Measurements from ENCODE around the gene KIAA0825. TPM values are rescaled to one million over a fixed set of nuclear protein-coding genes. Genes with fewer than 3 reads are reported as not detected.

The KIAA0825 gene
- total RNA-seq, 1 experiment from 2014 or later = 0.07 TPM

DNA sequence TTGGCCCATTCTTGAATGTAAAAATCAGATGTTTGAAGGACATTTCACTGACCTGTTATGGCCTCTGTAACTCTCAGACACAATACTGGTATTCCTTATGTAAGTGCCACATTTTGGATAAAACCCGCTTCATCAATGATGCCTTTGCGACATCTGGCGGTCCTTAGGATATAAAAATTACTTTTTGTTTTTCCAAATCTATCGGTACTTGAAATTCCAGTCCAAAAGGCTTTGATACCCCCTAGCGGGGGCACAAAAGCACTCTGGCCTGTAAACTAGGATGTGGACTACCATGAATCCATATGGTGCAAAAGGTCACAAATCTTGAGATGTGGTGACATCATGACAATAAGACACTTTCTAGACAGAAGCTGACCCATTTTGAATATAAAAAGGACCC lies 291.8 kb downstream of the KIAA0825 start:
- Histone ChIP-seq H3K4me2 (ENCODE audit: low read length) (no peak overlapping the region), H3K27ac (ENCODE audit: low read length) (no peak overlapping the region), H2AFZ (ENCODE audit: low read length) (no peak overlapping the region), H3K27me3 (ENCODE audit: low read length) (no peaks in the 10 kb centered on the region), H3K9me2 (replicated peaks; ENCODE audit: low read length) (no peaks in the 10 kb centered on the region), H3K79me2 (ENCODE audit: low read length) (no peaks in the 10 kb centered on the region), H3K36me3 (ENCODE audit: low read depth, low read length) (no peaks in the 10 kb centered on the region), H4K20me1 (ENCODE audit: low read length) (no peaks in the 10 kb centered on the region), H3K9me3 (ENCODE audit: low read length) (no peaks in the 10 kb centered on the region), H3K9ac (ENCODE audit: low read length) (no peak overlapping the region), H3K4me3 (ENCODE audit: low read length) (no peak overlapping the region), H3F3A (ENCODE audit: low read length, unreplicated experiment) (no peaks in the 10 kb centered on the region), H3K4me1 (ENCODE audit: insufficient read depth, low read length) (no peaks in the 10 kb centered on the region)
- CTCF ChIA-PET = no interaction called here
- TF ChIP-seq EZH2phosphoT487 (IDR thresholded peaks at IDR 0.05; ENCODE audit: borderline replicate concordance, low read length) (no peak), EZH2 (IDR thresholded peaks at IDR 0.05; ENCODE audit: low read length, unreplicated experiment) (no peak)
- TF ChIP-seq, protein P1, sequence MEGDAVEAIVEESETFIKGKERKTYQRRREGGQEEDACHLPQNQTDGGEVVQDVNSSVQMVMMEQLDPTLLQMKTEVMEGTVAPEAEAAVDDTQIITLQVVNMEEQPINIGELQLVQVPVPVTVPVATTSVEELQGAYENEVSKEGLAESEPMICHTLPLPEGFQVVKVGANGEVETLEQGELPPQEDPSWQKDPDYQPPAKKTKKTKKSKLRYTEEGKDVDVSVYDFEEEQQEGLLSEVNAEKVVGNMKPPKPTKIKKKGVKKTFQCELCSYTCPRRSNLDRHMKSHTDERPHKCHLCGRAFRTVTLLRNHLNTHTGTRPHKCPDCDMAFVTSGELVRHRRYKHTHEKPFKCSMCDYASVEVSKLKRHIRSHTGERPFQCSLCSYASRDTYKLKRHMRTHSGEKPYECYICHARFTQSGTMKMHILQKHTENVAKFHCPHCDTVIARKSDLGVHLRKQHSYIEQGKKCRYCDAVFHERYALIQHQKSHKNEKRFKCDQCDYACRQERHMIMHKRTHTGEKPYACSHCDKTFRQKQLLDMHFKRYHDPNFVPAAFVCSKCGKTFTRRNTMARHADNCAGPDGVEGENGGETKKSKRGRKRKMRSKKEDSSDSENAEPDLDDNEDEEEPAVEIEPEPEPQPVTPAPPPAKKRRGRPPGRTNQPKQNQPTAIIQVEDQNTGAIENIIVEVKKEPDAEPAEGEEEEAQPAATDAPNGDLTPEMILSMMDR (conservative IDR thresholded peaks at IDR 0.05; ENCODE audit: low read depth, low read length) = peak; percentile 31; the same call in 1 of the 2 replicates
- ATAC-seq = no peak
- intact Hi-C loops (cut with micrococcal nuclease) = no loop called here
- POLR2A ChIA-PET (ENCODE audit: unreplicated experiment) = no interaction called here
- DNase-seq = peak; percentile 15
- no TSS peak for BruUV-seq (replicated peaks)

DNA sequence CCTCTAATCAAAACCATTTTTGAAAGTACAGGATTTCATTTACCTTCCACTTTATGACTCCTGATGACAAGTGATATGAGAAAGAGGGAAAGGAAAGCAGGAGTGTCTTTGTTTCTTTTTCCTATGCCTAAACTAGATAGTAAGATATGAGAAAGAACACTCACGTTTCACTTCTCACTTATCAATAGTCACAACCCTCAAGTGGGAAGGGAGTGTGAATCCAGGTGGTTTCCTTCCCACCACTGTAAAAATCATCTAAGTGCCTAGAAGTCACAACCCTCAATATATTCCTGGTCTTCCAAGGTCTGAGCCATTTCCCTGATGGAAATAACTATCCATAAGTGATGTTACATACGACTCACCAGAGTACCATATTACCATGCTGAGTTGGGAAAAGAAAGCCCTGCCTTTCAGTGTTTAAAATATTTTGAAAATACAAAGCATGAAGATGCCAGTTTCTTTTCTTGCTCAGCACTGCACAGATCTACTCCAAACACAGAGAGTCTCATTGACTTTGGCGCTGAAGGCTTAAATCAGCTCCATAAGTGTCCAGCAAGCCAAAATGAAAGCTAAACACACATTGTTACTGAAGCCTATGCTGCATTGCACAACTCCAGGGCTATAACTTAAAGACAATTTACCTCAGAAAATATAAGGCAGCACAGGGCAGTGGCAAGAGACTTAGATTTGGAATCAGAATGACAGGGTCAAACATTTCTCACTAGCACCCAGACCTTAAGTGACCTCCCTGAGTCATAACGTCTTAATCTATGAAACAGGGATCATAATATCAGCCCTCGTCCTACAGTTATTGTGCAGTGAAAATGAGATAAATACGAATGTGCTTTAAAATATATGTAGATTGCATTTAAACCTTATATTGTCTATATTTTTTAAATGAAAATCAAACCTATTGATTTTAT lies 301.2 kb downstream of the KIAA0825 start:
- no peak for ATAC-seq
- no peaks in the 10 kb centered on the region for H3K9me2 ChIP-seq (replicated peaks; ENCODE audit: low read length)
- CTCF ChIA-PET = no interaction called here
- TF ChIP-seq, protein P1 (conservative IDR thresholded peaks at IDR 0.05; ENCODE audit: low read depth, low read length) = no peak
- TF ChIP-seq EZH2phosphoT487 (IDR thresholded peaks at IDR 0.05; ENCODE audit: borderline replicate concordance, low read length) (no peak), EZH2 (IDR thresholded peaks at IDR 0.05; ENCODE audit: low read length, unreplicated experiment) (no peak)
- no peaks in the 10 kb centered on the region for H3K9me3 ChIP-seq (ENCODE audit: low read length)
- H3K27me3 ChIP-seq (ENCODE audit: low read length) = no peaks in the 10 kb centered on the region
- intact Hi-C loops (cut with micrococcal nuclease) = no loop called here
- no peaks in the 10 kb centered on the region for H3F3A ChIP-seq (ENCODE audit: low read length, unreplicated experiment)
- no peak for DNase-seq
- POLR2A ChIA-PET (ENCODE audit: unreplicated experiment) = no interaction called here
- no peak overlapping the region for H2AFZ ChIP-seq (ENCODE audit: low read length)
- no peaks in the 10 kb centered on the region for H4K20me1 ChIP-seq (ENCODE audit: low read length)
- no peaks in the 10 kb centered on the region for H3K4me1 ChIP-seq (ENCODE audit: insufficient read depth, low read length)
- H3K9ac ChIP-seq (ENCODE audit: low read length) = no peak overlapping the region
- no peaks in the 10 kb centered on the region for H3K36me3 ChIP-seq (ENCODE audit: low read depth, low read length)
- no peak overlapping the region for H3K27ac ChIP-seq (ENCODE audit: low read length)
- H3K79me2 ChIP-seq (ENCODE audit: low read length) = no peaks in the 10 kb centered on the region
- BruUV-seq (replicated peaks) = no TSS peak
- no peak overlapping the region for H3K4me3 ChIP-seq (ENCODE audit: low read length)
- H3K4me2 ChIP-seq (ENCODE audit: low read length) = no peak overlapping the region

All from PC-3 (cell line).